ENCODE data around the gene GOLGA3.

DNA sequence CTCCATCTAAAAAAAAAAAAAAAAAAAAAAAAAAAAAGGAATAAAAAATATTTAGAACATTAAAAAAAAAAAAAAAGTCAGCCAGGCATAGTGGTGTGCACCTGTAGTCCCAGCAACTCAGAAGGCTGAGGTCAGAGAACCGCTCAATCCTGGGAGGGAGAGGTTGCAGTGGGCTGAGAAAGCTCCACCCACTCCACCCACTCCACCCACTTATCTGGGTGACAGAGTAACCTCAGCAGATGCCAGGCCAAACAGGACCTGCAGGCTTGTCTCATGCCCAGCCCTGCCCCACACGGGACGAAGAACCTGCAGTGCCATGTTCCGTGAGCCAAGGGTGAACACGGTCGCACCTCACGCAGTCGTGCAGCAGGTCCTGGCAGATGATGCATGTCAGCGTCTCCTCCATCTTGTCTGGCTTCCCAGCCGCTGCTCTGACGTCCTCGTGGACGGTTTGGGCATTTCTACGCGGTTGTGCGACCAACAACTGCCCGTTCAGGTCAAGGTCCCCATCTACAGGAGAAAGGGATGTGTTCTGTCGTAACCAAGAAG is 30.1 kb upstream of the GOLGA3 start:
- TF ChIP-seq, protein P1, sequence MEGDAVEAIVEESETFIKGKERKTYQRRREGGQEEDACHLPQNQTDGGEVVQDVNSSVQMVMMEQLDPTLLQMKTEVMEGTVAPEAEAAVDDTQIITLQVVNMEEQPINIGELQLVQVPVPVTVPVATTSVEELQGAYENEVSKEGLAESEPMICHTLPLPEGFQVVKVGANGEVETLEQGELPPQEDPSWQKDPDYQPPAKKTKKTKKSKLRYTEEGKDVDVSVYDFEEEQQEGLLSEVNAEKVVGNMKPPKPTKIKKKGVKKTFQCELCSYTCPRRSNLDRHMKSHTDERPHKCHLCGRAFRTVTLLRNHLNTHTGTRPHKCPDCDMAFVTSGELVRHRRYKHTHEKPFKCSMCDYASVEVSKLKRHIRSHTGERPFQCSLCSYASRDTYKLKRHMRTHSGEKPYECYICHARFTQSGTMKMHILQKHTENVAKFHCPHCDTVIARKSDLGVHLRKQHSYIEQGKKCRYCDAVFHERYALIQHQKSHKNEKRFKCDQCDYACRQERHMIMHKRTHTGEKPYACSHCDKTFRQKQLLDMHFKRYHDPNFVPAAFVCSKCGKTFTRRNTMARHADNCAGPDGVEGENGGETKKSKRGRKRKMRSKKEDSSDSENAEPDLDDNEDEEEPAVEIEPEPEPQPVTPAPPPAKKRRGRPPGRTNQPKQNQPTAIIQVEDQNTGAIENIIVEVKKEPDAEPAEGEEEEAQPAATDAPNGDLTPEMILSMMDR (IDR thresholded peaks at IDR 0.05; ENCODE audit: low read depth, low read length): no peak
- no peak for TF ChIP-seq MYC (IDR thresholded peaks at IDR 0.05; ENCODE audit: low read depth, low read length)
- no peak for TF ChIP-seq POLR2A (IDR thresholded peaks at IDR 0.05; ENCODE audit: extremely low read depth, insufficient read length)

All from NB4 (cell line).